PC-3 (cell line): ENCODE results near the gene CNNM3. TPM values are rescaled to one million over a fixed set of nuclear protein-coding genes. Genes with fewer than 3 reads are reported as not detected.

Experiments
- ATAC-seq: fragments of 200-7000 bp; cut with Tn5 transposase; 2 replicates; pipeline ENCODE4 v1.9.1; 2020; ENCODE audit warnings: mild to moderate bottlenecking, moderate library complexity
- BruUV-seq: library from RNA; stranded (reverse); fragments of 400-500 nt; replicated peaks from 2 replicates; lab custom pipeline; 2021; lab: Mats Ljungman, UMichigan
- CTCF ChIA-PET: fragments of 300-600 bp; sonication (Branson Sonifier 250); formaldehyde crosslinking; loops from one replicate; lab custom pipeline; 2022; ENCODE audit warnings: antibody characterized with exemption; lab: Charles Lee
- POLR2A ChIA-PET: fragments of 300-600 bp; sonication (Branson Sonifier 250); formaldehyde crosslinking; loops from one replicate; lab custom pipeline; 2022; ENCODE audit warnings: antibody characterized with exemption; ENCODE audit not compliant: unreplicated experiment; lab: Charles Lee
- DNase-seq: peaks from one replicate; pipeline ENCODE4 v3.0.0-alpha.2; 2015
- H2AFZ ChIP-seq: fragments of 300-600 bp; sonication (generic); 2 replicates; pipeline ENCODE4 v1.6.0; 2016; ENCODE audit warnings: antibody characterized with exemption, low read length
- H3F3A ChIP-seq: fragments of 300-600 bp; sonication (generic); one replicate; pipeline ENCODE4 v1.6.0; 2017; ENCODE audit warnings: antibody characterized with exemption, low read length, control low read depth, mild to moderate bottlenecking; ENCODE audit not compliant: unreplicated experiment
- H3K27ac ChIP-seq: fragments of 300-600 bp; sonication (generic); 2 replicates; pipeline ENCODE4 v1.5.1; 2016; ENCODE audit warnings: mild to moderate bottlenecking, low read length
- H3K27me3 ChIP-seq: fragments of 300-600 bp; sonication (generic); 2 replicates; pipeline ENCODE4 v1.6.1; 2016; ENCODE audit warnings: low read length, mixed read lengths
- H3K36me3 ChIP-seq: fragments of 300-600 bp; sonication (generic); 2 replicates; pipeline ENCODE4 v1.6.1; 2016; ENCODE audit warnings: low read depth, mixed run types, low read length, mixed read lengths
- H3K4me1 ChIP-seq: fragments of 300-600 bp; sonication (generic); 2 replicates; pipeline ENCODE4 v1.5.1; 2016; ENCODE audit warnings: low read length; ENCODE audit not compliant: insufficient read depth
- H3K4me2 ChIP-seq: fragments of 300-600 bp; sonication (generic); 2 replicates; pipeline ENCODE4 v1.6.0; 2016; ENCODE audit warnings: low read length
- H3K4me3 ChIP-seq: fragments of 300-600 bp; sonication (generic); 2 replicates; pipeline ENCODE4 v1.5.1; 2016; ENCODE audit warnings: mild to moderate bottlenecking, low read length, mixed read lengths
- H3K79me2 ChIP-seq: fragments of 300-600 bp; sonication (generic); 2 replicates; pipeline ENCODE4 v1.6.1; 2017; ENCODE audit warnings: low read length, mixed read lengths
- H3K9ac ChIP-seq: fragments of 300-600 bp; sonication (generic); 2 replicates; pipeline ENCODE4 v1.6.0; 2016; ENCODE audit warnings: mild to moderate bottlenecking, low read length
- H3K9me2 ChIP-seq: fragments of 300-600 bp; sonication (generic); replicated peaks from 2 replicates; pipeline ENCODE4 v1.6.1; 2016; ENCODE audit warnings: mixed run types, low read length, mixed read lengths
- H3K9me3 ChIP-seq: fragments of 300-600 bp; sonication (generic); 2 replicates; pipeline ENCODE4 v1.6.1; 2016; ENCODE audit warnings: low read length, mixed read lengths
- H4K20me1 ChIP-seq: fragments of 300-600 bp; sonication (generic); 2 replicates; pipeline ENCODE4 v1.6.1; 2016; ENCODE audit warnings: low read length, mixed read lengths
- CTCF ChIP-seq: fragments of 300-600 bp; sonication (generic); conservative IDR thresholded peaks from 2 replicates; pipeline ENCODE4 v1.5.1; 2017; ENCODE audit warnings: antibody characterized with exemption, low read depth, mild to moderate bottlenecking, low read length
- EZH2 ChIP-seq: fragments of 300-600 bp; sonication (generic); IDR thresholded peaks from one replicate; pipeline ENCODE4 v1.6.1; 2017; ENCODE audit warnings: antibody characterized with exemption, mild to moderate bottlenecking, low read length; ENCODE audit not compliant: unreplicated experiment
- EZH2phosphoT487 ChIP-seq: fragments of 300-600 bp; sonication (generic); IDR thresholded peaks from 2 replicates; pipeline ENCODE4 v1.6.1; 2018; ENCODE audit warnings: mild to moderate bottlenecking, antibody characterized with exemption, low read length, borderline replicate concordance
- intact Hi-C: fragments of 100-400 bp; cut with micrococcal nuclease; formaldehyde crosslinking; loops from 2 replicates; pipeline ENCODE4 v1.9.0; 2023
- total RNA-seq: library from RNA; depleted of rRNA; stranded (reverse); fragments of >200 nt; gene quantifications from 2 replicates; pipeline ENCODE4 v1.2.3, GENCODE V29; 2014

CNNM3 gene
- total RNA-seq, 1 experiment from 2014 or later = 9.0 TPM

DNA sequence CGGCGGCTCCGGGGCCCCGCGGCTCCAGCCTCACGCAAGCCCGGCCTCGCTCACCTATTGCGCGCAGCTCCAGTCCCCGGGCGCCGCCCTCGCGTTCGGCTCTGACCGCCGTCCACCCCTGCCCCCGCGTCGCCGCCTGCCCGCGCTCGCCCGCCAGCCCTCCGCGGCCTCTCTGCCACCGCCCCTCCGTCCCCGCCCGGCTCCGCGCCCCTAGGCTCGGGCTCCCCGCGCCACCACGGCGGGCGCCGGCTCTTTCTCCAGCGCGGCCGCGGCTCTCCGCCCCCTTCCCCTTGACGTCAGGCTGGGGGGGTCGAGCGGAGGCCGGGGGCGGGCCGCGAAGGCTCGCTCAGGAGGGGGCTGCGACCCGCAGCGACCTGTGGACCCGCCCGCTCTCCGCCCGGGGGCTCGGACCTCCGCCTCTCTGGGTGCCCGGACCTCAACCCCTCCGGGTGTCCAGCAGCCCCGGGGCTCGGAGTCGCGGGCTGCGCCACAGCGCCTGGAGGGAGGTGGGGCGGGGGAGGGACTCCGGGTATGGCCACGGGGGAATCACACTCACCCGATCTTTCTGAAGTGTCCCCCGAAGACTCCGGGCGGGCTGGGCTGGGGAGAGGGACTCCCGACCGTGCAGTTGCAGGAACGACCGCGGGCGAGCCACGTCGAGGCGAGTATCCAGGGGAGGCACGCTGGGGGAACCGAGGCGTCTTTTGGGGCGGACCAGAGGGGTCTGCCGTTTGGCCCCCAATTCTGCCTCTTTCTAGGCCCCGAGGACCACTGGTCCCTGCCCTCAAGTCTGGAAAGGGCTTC, 54.0 kb downstream of the CNNM3 start, which contains the start of gene SEMA4C:
SEMA4C (minus strand) TSS at position 259 of the 804 bp plus-strand sequence. CDS start 2,194 bp downstream, outside the sequence.
- Histone ChIP-seq H3F3A (no peaks in the 10 kb centered on the region), H3K9me3 (no peaks in the 10 kb centered on the region), H3K36me3 (peaks cover 10% of the 10 kb centered on the region; the same call in 1 of the 2 replicates), H3K9ac (peak within 1 kb of the TSS; percentile 91), H3K27me3 (no peaks in the 10 kb centered on the region), H3K79me2 (peaks cover 35% of the 10 kb centered on the region), H3K9me2 (no peaks in the 10 kb centered on the region), H2AFZ (peak within 1 kb of the TSS; percentile 98), H3K4me1 (peaks cover 38% of the 10 kb centered on the region), H3K27ac (peak within 1 kb of the TSS; percentile 38), H4K20me1 (no peaks in the 10 kb centered on the region), H3K4me2 (peak within 1 kb of the TSS; percentile 98), H3K4me3 (peak within 1 kb of the TSS; percentile 97)
- no peak for DNase-seq
- CTCF ChIA-PET = no interaction called here
- peak; percentile 25 for ATAC-seq
- BruUV-seq = no TSS peak
- intact Hi-C loops = loop anchor here (5.0 kb wide), 2 partner anchors 82 to 242 kb away; partner anchors contain the start of gene ANKRD36
- POLR2A ChIA-PET = no interaction called here
- TF ChIP-seq EZH2phosphoT487 (no peak), CTCF (no peak), EZH2 (no peak)

DNA sequence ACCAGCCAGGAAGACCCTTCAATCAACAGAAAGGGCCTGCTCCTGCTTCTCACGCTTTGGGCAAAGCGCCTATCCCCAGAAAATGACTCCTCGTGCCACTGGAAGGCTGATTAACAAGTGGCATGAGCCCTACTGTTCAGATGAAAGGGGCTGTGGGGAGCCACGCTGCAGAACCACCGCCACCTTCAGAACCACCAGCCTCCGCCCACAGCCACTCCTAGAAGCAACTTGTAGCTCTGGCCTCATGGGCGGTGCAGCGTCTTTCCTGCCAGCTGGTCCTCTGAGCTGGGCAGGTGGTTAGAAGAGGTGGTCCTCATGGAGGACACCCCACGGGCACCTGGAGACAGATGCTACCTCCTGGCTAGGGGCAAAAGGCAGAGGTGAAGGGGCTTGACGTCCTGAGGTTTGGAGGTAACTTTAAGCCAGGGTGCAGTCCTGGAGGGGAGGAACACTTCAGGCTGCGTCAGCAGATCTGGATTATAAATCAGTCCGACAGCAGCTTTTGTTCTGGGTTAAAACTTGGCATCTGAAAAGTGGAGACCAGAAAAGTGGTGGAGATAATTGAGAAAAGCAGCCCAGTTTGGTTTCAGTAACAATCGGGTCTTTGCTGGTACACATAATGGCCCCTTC, 54.7 kb downstream of the CNNM3 start:
- no peak overlapping the region for H3K27ac ChIP-seq
- ChIA-PET POLR2A (interaction anchor here (0.5 kb wide), 1 partner anchor 99 kb away, joined by 3 read pairs; no protein-coding TSS in a partner anchor), CTCF (interaction anchor here (0.6 kb wide), 1 partner anchor 13 kb away, joined by 4 read pairs; the partner anchor contains the start of gene ANKRD39)
- peak overlapping the region; percentile 75; the same call in 1 of the 2 replicates for H2AFZ ChIP-seq
- peak overlapping the region; percentile 97 for H3K4me3 ChIP-seq
- peak overlapping the region; percentile 98 for H3K4me2 ChIP-seq
- H3K9me3 ChIP-seq = no peaks in the 10 kb centered on the region
- DNase-seq (no peak), ATAC-seq (no peak)
- BruUV-seq = TSS peak; percentile 51
- H3K79me2 ChIP-seq = peaks cover 34% of the 10 kb centered on the region
- TF ChIP-seq CTCF = no peak
- no peak for TF ChIP-seq EZH2
- no peak for TF ChIP-seq EZH2phosphoT487
- no peaks in the 10 kb centered on the region for H4K20me1 ChIP-seq
- H3K9me2 ChIP-seq = no peaks in the 10 kb centered on the region
- intact Hi-C loops = loop anchor here (5.0 kb wide), 1 partner anchor 82 kb away; no protein-coding TSS in a partner anchor
- H3K9ac ChIP-seq = no peak overlapping the region
- H3K4me1 ChIP-seq = peaks cover 41% of the 10 kb centered on the region
- H3F3A ChIP-seq = no peaks in the 10 kb centered on the region
- no peaks in the 10 kb centered on the region for H3K27me3 ChIP-seq
- H3K36me3 ChIP-seq = peaks cover 4% of the 10 kb centered on the region; the same call in 1 of the 2 replicates
